Measurements from ENCODE around the gene ZNF540.
A peak's percentile ranks its signal among the peaks of the same experiment; 100 is the strongest.

ZNF540 gene

GRCh38 chr19:37594304-37594981, at the start of gene ZNF540, which contains the start of gene ZNF571:
Gene ZNF540, plus strand, starts transcription at chr19:37594876. Its CDS starts 3,572 bp downstream, at chr19:37598448.
Gene ZNF571, minus strand, starts transcription at chr19:37594792. Its CDS starts 8,116 bp downstream, at chr19:37586676.
- TF ChIP-seq, protein P1, sequence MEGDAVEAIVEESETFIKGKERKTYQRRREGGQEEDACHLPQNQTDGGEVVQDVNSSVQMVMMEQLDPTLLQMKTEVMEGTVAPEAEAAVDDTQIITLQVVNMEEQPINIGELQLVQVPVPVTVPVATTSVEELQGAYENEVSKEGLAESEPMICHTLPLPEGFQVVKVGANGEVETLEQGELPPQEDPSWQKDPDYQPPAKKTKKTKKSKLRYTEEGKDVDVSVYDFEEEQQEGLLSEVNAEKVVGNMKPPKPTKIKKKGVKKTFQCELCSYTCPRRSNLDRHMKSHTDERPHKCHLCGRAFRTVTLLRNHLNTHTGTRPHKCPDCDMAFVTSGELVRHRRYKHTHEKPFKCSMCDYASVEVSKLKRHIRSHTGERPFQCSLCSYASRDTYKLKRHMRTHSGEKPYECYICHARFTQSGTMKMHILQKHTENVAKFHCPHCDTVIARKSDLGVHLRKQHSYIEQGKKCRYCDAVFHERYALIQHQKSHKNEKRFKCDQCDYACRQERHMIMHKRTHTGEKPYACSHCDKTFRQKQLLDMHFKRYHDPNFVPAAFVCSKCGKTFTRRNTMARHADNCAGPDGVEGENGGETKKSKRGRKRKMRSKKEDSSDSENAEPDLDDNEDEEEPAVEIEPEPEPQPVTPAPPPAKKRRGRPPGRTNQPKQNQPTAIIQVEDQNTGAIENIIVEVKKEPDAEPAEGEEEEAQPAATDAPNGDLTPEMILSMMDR (IDR thresholded peaks at IDR 0.05; ENCODE audit: low read depth, low read length, missing control alignments) = no peak
- DNase-seq (ENCODE audit: low read depth) = peak; percentile 89
- peak within 1 kb of the TSS; percentile 73 for H3K4me3 ChIP-seq (ENCODE audit: low read depth, low read length)

DNA sequence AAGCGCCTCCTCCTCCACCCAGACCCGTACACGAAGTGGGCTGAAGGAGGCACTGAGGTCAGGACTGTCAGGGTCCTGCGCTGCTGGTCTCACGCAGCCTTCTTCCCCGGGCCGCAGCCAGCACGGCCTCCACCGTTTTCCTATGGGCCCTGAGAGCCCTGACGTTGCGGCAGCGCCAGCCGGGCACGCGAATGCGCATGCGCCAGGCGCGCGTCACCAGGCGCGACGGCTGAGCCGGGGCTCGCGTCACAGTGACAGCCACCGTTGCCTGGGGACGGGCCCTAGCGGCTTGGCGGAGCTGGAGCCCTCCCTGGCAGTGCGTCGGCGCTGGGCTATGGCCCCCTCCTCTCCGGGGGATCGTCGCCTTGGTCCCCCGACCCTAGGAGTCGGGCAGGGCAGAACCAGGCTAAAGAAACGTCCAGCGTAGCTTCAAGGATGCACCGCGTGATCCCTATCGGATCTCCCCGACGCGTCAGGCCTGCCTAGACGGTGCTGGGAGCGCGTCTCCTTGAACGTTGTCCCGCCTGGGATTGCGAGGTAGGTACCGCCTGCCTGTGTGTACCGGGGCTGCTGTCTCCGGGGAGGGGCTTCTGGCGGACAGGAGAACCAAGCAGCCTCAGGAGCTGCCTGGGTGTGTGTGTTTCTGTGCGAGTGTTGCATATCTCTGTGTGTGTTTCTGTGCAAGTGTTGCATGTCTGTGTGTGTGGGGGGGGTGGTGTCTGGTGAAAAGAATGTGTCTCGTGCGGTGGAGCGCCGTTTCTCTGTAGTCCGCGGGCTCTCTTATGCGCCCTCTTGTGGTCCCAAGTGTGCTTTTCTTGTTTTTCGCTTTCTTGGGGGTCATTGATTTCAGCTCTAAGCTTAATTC, 43.3 kb upstream of the ZNF540 start:
- TF ChIP-seq, protein P1 (IDR thresholded peaks at IDR 0.05; ENCODE audit: low read depth, low read length, missing control alignments) = peak; percentile 71
- H3K4me3 ChIP-seq (ENCODE audit: low read depth, low read length) = peak overlapping the region; percentile 99
- DNase-seq (ENCODE audit: low read depth) = peak; percentile 59

DNA sequence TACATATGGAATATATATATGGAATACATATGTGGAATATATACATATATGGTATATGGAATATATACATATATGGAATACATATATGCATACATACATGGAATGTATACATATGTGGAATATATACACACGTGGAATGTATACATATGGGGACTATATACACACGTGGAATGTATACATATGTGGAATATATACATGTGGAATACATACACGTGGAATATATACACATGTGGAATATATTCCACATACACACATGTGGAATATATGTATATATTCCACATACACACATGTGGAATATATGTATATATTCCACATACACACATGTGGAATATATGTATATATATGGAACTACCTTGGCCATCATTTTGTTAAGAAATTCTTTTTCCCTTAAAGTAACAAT, 31.2 kb upstream of the ZNF540 start:
- no peak overlapping the region for H3K4me3 ChIP-seq (ENCODE audit: low read depth, low read length)
- TF ChIP-seq, protein P1 (IDR thresholded peaks at IDR 0.05; ENCODE audit: low read depth, low read length, missing control alignments) = no peak
- DNase-seq (ENCODE audit: low read depth) = no peak

DNA sequence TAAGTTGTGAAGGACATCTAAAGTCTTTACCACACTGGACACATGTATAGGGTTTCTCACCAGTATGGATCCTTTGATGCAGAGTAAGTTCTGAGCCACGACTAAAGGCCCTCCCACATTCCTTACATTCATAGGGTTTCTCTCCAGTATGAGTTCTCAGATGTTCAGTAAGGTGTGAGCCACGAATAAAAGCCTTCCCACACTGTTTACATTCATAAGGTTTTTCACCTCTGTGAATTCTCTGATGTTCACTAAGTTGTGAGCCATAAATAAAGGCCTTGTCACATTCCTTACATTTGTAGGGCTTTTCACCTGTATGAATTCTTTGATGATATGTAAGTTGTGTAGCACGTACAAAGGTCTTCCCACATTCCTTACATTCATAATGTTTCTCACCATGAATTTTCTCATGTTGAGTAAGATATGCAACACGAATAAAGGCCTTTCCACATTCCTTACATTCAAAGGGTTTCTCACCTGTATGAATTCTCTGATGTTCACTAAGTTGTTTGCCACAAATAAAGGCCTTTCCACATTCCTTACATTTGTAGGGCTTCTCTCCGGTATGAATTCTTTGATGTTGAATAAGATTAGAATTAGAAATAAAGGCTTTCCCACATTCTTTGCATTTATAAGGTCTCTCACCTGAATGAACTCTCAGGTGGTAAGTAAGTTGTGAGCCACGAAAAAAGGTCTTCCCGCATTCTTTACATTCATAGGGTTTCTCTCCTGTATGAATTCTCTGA, 29.9 kb upstream of the ZNF540 start:
- no peak for DNase-seq (ENCODE audit: low read depth)
- no peak overlapping the region for H3K4me3 ChIP-seq (ENCODE audit: low read depth, low read length)
- TF ChIP-seq, protein P1 (IDR thresholded peaks at IDR 0.05; ENCODE audit: low read depth, low read length, missing control alignments) = no peak

DNA sequence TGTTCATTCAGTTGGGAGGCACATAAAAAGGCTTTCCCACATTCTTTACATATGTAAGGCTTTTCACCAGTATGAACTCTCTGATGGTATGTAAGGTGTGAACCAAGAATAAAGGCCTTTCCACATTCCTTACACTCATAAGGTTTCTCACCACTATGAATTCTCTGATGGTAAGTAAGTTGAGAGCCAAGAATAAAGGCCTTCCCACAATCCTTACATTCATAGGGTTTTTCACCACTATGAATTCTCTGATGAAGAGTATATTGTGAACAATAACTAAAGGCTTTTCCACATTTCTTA, 29.4 kb upstream of the ZNF540 start:
- no peak overlapping the region for H3K4me3 ChIP-seq (ENCODE audit: low read depth, low read length)
- DNase-seq (ENCODE audit: low read depth) = no peak
- TF ChIP-seq, protein P1 (IDR thresholded peaks at IDR 0.05; ENCODE audit: low read depth, low read length, missing control alignments) = no peak

- TF ChIP-seq, protein P1 (IDR thresholded peaks at IDR 0.05; ENCODE audit: low read depth, low read length, missing control alignments) = no peak
- DNase-seq (ENCODE audit: low read depth) = no peak
Observed at GRCh38 chr19:37572203-37572602, 22.5 kb upstream of the ZNF540 start.

More at GRCh38 chr19:37572203-37572602, 22.5 kb upstream of the ZNF540 start:
- no peak overlapping the region for H3K4me3 ChIP-seq (ENCODE audit: low read depth, low read length)
